Trophoblast cell (in vitro differentiated cells and primary cell): ENCODE measurements around the gene ZHX3.

Source experiments
- DNase-seq, 2 donors: peaks; one replicate each; pipeline ENCODE4 v3.0.0-alpha.2; 2016
- H2AFZ ChIP-seq: 2 replicates; pipeline ENCODE4 v1.6.1; 2013; ENCODE audit warnings: low read length, moderate library complexity, mild to moderate bottlenecking; ENCODE audit not compliant: insufficient read depth, poor library complexity
- H2AK5ac ChIP-seq: 2 replicates; pipeline ENCODE4 v1.6.1; 2013; ENCODE audit warnings: mild to moderate bottlenecking, low read length
- H2BK120ac ChIP-seq: 2 replicates; pipeline ENCODE4 v1.6.1; 2013; ENCODE audit warnings: low read length, mild to moderate bottlenecking, moderate library complexity; ENCODE audit not compliant: insufficient read depth, poor library complexity
- H2BK12ac ChIP-seq: 2 replicates; pipeline ENCODE4 v1.6.1; 2013; ENCODE audit warnings: mild to moderate bottlenecking, low read length, moderate library complexity
- H2BK5ac ChIP-seq: 2 replicates; pipeline ENCODE4 v1.6.1; 2013; ENCODE audit warnings: low read length, low read depth, moderate library complexity, mild to moderate bottlenecking; ENCODE audit not compliant: poor library complexity
- H3K14ac ChIP-seq: 2 replicates; pipeline ENCODE4 v1.6.1; 2013; ENCODE audit warnings: mild to moderate bottlenecking, low read length
- H3K18ac ChIP-seq: 2 replicates; pipeline ENCODE4 v1.6.1; 2013; ENCODE audit warnings: mild to moderate bottlenecking, low read length
- H3K23ac ChIP-seq: 2 replicates; pipeline ENCODE4 v1.6.1; 2013; ENCODE audit warnings: low read length
- H3K27ac ChIP-seq: 2 replicates; pipeline ENCODE4 v1.5.1; 2013; ENCODE audit warnings: low read depth, mild to moderate bottlenecking, inconsistent platforms, low read length, moderate library complexity
- H3K27me3 ChIP-seq: 2 replicates; pipeline ENCODE4 v1.6.1; 2013; ENCODE audit warnings: inconsistent platforms, mild to moderate bottlenecking, low read length, moderate library complexity; ENCODE audit not compliant: insufficient read depth
- H3K36me3 ChIP-seq, 2 experiments: 1 replicate in 1 of 2; 2 replicates in 1 of 2; pipeline ENCODE4 v1.6.1; 2013; ENCODE audit warnings: low read length in 2 of 2, mild to moderate bottlenecking in 2 of 2, moderate library complexity in 1 of 2; ENCODE audit not compliant: insufficient read depth in 2 of 2, control insufficient read depth in 1 of 2
- H3K4ac ChIP-seq: 2 replicates; pipeline ENCODE4 v1.6.1; 2013; ENCODE audit warnings: low read depth, mild to moderate bottlenecking, low read length, moderate library complexity
- H3K4me1 ChIP-seq, 2 experiments: 1 replicate in 1 of 2; 2 replicates in 1 of 2; pipeline ENCODE4 v1.6.1; 2013; ENCODE audit warnings: low read length in 2 of 2, mild to moderate bottlenecking in 2 of 2, moderate library complexity in 1 of 2; ENCODE audit not compliant: insufficient read depth in 2 of 2, control insufficient read depth in 1 of 2
- H3K4me2 ChIP-seq: 2 replicates; pipeline ENCODE4 v1.6.1; 2013; ENCODE audit warnings: inconsistent platforms, mild to moderate bottlenecking, low read length, moderate library complexity
- H3K4me3 ChIP-seq: 2 replicates; pipeline ENCODE4 v1.5.1; 2013; ENCODE audit warnings: mild to moderate bottlenecking, low read depth, low read length, inconsistent platforms
- H3K79me1 ChIP-seq: one replicate; pipeline ENCODE4 v1.6.1; 2013; ENCODE audit warnings: low read length
- H3K79me2 ChIP-seq: 2 replicates; pipeline ENCODE4 v1.6.1; 2013; ENCODE audit warnings: low read length, mild to moderate bottlenecking; ENCODE audit not compliant: control insufficient read depth, insufficient read depth, poor library complexity
- H3K9ac ChIP-seq: 2 replicates; pipeline ENCODE4 v1.6.1; 2013; ENCODE audit warnings: mild to moderate bottlenecking, low read length
- H3K9me3 ChIP-seq: 2 replicates; pipeline ENCODE4 v1.6.1; 2013; ENCODE audit warnings: low read depth, mild to moderate bottlenecking, control low read depth, inconsistent platforms, low read length; ENCODE audit not compliant: insufficient read depth
- H4K12ac ChIP-seq: 2 replicates; pipeline ENCODE4 v1.6.1; 2013; ENCODE audit warnings: low read depth, mild to moderate bottlenecking, low read length, moderate library complexity
- H4K8ac ChIP-seq: 2 replicates; pipeline ENCODE4 v1.6.1; 2013; ENCODE audit warnings: low read depth, mild to moderate bottlenecking, low read length, moderate library complexity
- H4K91ac ChIP-seq: one replicate; pipeline ENCODE4 v1.6.1; 2013; ENCODE audit warnings: low read depth, mild to moderate bottlenecking, low read length, moderate library complexity
- WGBS: extraction: QIAGEN DNeasy Blood & Tissue Kit; methylation state at CpG from one replicate; pipeline ENCODE4 v1.1.7; 2013; ENCODE audit warnings: missing lambda C conversion rate; ENCODE audit not compliant: insufficient read length, insufficient coverage; ENCODE audit errors: extremely low coverage; 5-methylcytosine and 5-hydroxymethylcytosine counted together

ZHX3 gene

DNA sequence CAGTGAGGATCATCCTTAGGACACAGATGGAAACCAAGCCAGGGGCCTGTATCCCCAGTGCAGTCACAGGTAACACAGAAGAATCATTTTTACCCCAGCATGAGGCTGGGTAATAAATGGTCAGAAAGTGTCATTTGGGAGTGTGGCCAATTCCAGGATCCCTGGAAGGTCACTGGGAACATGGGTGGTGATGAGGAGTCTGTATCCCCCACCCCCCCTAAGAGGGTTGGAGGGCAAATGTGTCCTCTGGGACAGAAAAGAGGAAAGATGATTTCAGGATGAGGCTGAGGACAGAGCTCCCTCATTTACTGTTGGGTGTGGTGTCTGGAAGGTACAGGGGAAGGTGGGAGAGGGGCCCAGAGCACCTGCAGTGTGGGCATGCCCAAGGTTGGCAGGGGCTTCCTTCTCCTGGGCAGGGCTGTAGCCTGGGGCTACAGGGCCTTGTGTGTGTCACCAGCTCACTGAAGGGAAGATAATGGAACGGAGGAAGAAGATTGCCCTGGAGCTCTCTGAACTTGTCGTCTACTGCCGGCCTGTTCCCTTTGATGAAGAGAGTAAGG lies 145.7 kb downstream of the ZHX3 start:
- Histone ChIP-seq H3K23ac (no peak overlapping the region), H4K91ac (no peak overlapping the region), H2BK5ac (no peak overlapping the region), H4K8ac (no peak overlapping the region), H3K4me2 (no peak overlapping the region), H3K14ac (no peak overlapping the region), H3K9me3 (no peaks in the 10 kb centered on the region), H3K4me1 (no peaks in the 10 kb centered on the region), H2AFZ (no peak overlapping the region), H3K79me1 (no peaks in the 10 kb centered on the region), H3K4ac (no peak overlapping the region), H2BK12ac (no peak overlapping the region), H3K79me2 (no peaks in the 10 kb centered on the region), H3K27ac (no peak overlapping the region), H3K4me3 (no peak overlapping the region), H3K36me3 (peaks cover 87 to 93% of the 10 kb centered on the region in 2 experiments), H3K18ac (no peak overlapping the region), H4K12ac (no peak overlapping the region), H3K27me3 (no peaks in the 10 kb centered on the region), H2BK120ac (no peak overlapping the region), H3K9ac (no peak overlapping the region), H2AK5ac (no peak overlapping the region)
- no CpG with 5 or more reads among the region's 3 CpGs for WGBS
- DNase-seq: no peak

DNA sequence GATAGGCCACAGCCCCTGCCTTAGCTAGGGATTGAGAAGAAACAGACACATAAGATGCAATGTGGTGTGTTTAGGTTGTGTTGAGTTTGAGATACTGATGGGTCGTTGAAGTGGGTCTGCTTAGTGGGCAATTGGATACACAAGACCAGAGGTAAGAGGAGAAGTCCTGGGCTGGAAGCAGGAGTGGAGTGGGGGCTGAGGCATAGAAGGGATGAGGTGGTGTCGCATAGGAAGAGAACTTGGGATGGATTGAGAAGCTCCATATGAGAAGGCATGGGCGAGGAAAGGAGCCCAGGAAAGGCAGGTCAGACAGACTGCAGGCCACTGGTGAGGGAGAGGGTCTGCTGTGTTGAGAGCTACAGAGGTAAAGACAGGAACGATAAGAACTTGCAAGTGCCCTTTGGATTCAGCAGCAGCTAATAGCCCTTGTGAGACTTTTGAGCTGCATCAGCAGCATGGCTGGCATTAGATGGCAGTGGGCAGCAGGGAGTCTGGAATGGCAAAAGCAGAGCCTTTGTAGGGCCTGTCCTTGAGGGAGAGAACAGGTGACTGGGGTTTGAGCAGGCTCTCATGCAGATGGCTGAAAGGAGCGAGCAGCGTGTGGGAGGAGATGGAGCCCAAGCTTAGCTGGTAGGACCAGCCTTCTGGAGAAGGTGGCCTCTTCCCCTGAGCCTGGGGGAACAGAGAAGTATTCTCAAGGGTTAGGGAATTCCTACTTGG lies 147.0 kb downstream of the ZHX3 start:
- Histone ChIP-seq H3K79me2 (no peaks in the 10 kb centered on the region), H4K8ac (no peak overlapping the region), H3K4me3 (no peak overlapping the region), H3K4me1 (no peaks in the 10 kb centered on the region), H4K12ac (no peak overlapping the region), H2BK120ac (no peak overlapping the region), H3K14ac (no peak overlapping the region), H3K18ac (no peak overlapping the region), H3K23ac (no peak overlapping the region), H2BK5ac (no peak overlapping the region), H3K4ac (no peak overlapping the region), H2AFZ (no peak overlapping the region), H3K27ac (no peak overlapping the region), H3K36me3 (peaks cover 93 to 94% of the 10 kb centered on the region in 2 experiments), H4K91ac (no peak overlapping the region), H3K4me2 (no peak overlapping the region), H3K9me3 (no peaks in the 10 kb centered on the region), H3K27me3 (no peaks in the 10 kb centered on the region), H2BK12ac (no peak overlapping the region), H3K79me1 (no peaks in the 10 kb centered on the region), H2AK5ac (no peak overlapping the region), H3K9ac (no peak overlapping the region)
- 100% methylated on average over 1 of the region's 6 CpGs for WGBS
- no peak for DNase-seq

GRCh38 chr20:41169791-41170351 lies 147.7 kb downstream of the ZHX3 start:
- peaks cover 94 to 96% of the 10 kb centered on the region in 2 experiments for H3K36me3 ChIP-seq
- H3K23ac ChIP-seq: no peak overlapping the region
- H3K4me3 ChIP-seq: no peak overlapping the region
- no peak overlapping the region for H4K8ac ChIP-seq
- no peaks in the 10 kb centered on the region for H3K79me1 ChIP-seq
- no CpG with 5 or more reads among the region's 14 CpGs for WGBS
- no peak overlapping the region for H3K4ac ChIP-seq
- no peak overlapping the region for H3K4me2 ChIP-seq
- DNase-seq: no peak
- H3K14ac ChIP-seq: no peak overlapping the region
- H3K27me3 ChIP-seq: no peaks in the 10 kb centered on the region
- no peak overlapping the region for H2BK12ac ChIP-seq
- no peaks in the 10 kb centered on the region for H3K9me3 ChIP-seq
- H2AFZ ChIP-seq: no peak overlapping the region
- no peak overlapping the region for H3K18ac ChIP-seq
- H3K9ac ChIP-seq: no peak overlapping the region
- no peak overlapping the region for H4K12ac ChIP-seq
- no peaks in the 10 kb centered on the region for H3K79me2 ChIP-seq
- no peak overlapping the region for H4K91ac ChIP-seq
- H3K4me1 ChIP-seq: no peaks in the 10 kb centered on the region
- no peak overlapping the region for H2AK5ac ChIP-seq
- no peak overlapping the region for H2BK5ac ChIP-seq
- H2BK120ac ChIP-seq: no peak overlapping the region
- no peak overlapping the region for H3K27ac ChIP-seq

DNA sequence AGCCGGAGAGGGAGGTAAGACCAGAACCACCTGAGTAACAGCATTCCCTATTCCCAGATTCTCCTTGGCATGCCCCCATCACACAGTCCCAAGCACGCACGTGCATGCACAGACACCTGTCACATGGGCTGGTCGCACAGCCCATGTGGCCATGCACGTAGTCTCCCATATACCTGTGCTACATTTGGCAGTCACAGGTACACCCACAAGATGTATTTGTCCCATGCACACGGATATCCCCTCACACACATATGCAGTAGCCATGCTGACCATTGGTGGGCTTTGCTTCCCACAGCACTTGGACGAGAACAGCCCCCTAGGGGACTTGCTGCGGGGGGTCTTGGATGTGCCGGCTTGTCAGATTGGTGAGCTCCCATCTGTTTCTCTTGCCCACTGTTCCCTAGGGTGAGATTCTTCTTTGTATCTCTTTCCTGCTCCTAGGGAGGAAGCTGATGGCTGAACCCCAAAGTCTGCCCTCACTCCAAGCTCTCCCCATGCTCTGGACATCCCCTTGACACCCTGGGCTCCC lies 148.3 kb downstream of the ZHX3 start:
- H3K4me2 ChIP-seq: no peak overlapping the region
- no peak overlapping the region for H3K9ac ChIP-seq
- H2AK5ac ChIP-seq: no peak overlapping the region
- no peak overlapping the region for H3K4ac ChIP-seq
- no peak overlapping the region for H3K27ac ChIP-seq
- no peak overlapping the region for H2BK12ac ChIP-seq
- no peak overlapping the region for H4K8ac ChIP-seq
- H2BK5ac ChIP-seq: no peak overlapping the region
- DNase-seq: no peak
- H3K36me3 ChIP-seq: peaks cover 94 to 96% of the 10 kb centered on the region in 2 experiments
- no peak overlapping the region for H3K18ac ChIP-seq
- no peaks in the 10 kb centered on the region for H3K9me3 ChIP-seq
- H3K4me1 ChIP-seq: no peaks in the 10 kb centered on the region
- no peak overlapping the region for H2BK120ac ChIP-seq
- H2AFZ ChIP-seq: no peak overlapping the region
- peak overlapping the region; percentile 11 for H3K4me3 ChIP-seq
- no peaks in the 10 kb centered on the region for H3K79me1 ChIP-seq
- H4K12ac ChIP-seq: no peak overlapping the region
- H3K79me2 ChIP-seq: no peaks in the 10 kb centered on the region
- no peak overlapping the region for H4K91ac ChIP-seq
- H3K27me3 ChIP-seq: no peaks in the 10 kb centered on the region
- no CpG with 5 or more reads among the region's 9 CpGs for WGBS
- no peak overlapping the region for H3K14ac ChIP-seq
- H3K23ac ChIP-seq: no peak overlapping the region
